Measurements from ENCODE around the gene SPATA20. TPM values are rescaled to one million over a fixed set of nuclear protein-coding genes. Genes with fewer than 3 reads are reported as not detected.

The SPATA20 gene
- total and polyA plus RNA-seq, 2 of the 13 experiments (the other 11 are each of a cell fraction or from before 2014, with no cell fraction given), result 36.1 to 64.8 TPM

GRCh38 chr17:50538549-50539410 lies 8.2 kb upstream of the SPATA20 start (continued):
- TF ChIP-seq SMYD3 (CRISPR knock-in tag; IDR thresholded peaks at IDR 0.05), result no peak
- TF ChIP-seq PBX3 (CRISPR knock-in tag; IDR thresholded peaks at IDR 0.05; ENCODE audit: borderline replicate concordance), result no peak
- TF ChIP-seq MLXIP (CRISPR knock-in tag; IDR thresholded peaks at IDR 0.05; ENCODE audit: borderline replicate concordance), result no peak
- TF ChIP-seq ZNF205 (CRISPR knock-in tag; IDR thresholded peaks at IDR 0.05), result no peak
- TF ChIP-seq POGK (CRISPR knock-in tag; conservative IDR thresholded peaks at IDR 0.05), result no peak
- TF ChIP-seq TFE3 (CRISPR knock-in tag; IDR thresholded peaks at IDR 0.05), result 0 out of 2 replicates have a peak, but pooled peaks have one; percentile 12
- TF ChIP-seq ZNF687 (CRISPR knock-in tag; IDR thresholded peaks at IDR 0.05), result peak; percentile 91
- no peak for TF ChIP-seq ZNF546 (CRISPR knock-in tag; conservative IDR thresholded peaks at IDR 0.05)
- TF ChIP-seq ZNF83 (CRISPR knock-in tag; IDR thresholded peaks at IDR 0.05; ENCODE audit: borderline replicate concordance), result 0 out of 2 replicates have a peak, but pooled peaks have one; percentile 45
- TF ChIP-seq ZNF451 (CRISPR knock-in tag; IDR thresholded peaks at IDR 0.05), result no peak
- TF ChIP-seq GMEB2 (CRISPR knock-in tag; IDR thresholded peaks at IDR 0.05; ENCODE audit: low read depth), result no peak
- TF ChIP-seq PHF20 (CRISPR knock-in tag; IDR thresholded peaks at IDR 0.05), result no peak
- TF ChIP-seq ISL2 (CRISPR knock-in tag; IDR thresholded peaks at IDR 0.05), result no peak
- TF ChIP-seq ZNF883 (CRISPR knock-in tag; IDR thresholded peaks at IDR 0.05; ENCODE audit: not compliant biosample characterization), result peak; percentile 48

All from HepG2 (cell line).